Spleen (tissue), 11 donors: ENCODE measurements around the gene NPPA. TPM values are rescaled to one million over a fixed set of nuclear protein-coding genes. Genes with fewer than 3 reads are reported as not detected.
A peak's percentile ranks its signal among the peaks of the same experiment; 100 is the strongest.

Experiments
- DNase-seq: peaks from one replicate; pipeline ENCODE4 v3.0.0-alpha.2; 2020
- H3K27ac ChIP-seq, 8 donors: fragments of 200-600 bp; sonication (generic) in 7 of 8; 1 replicate in 4 of 8; 2 replicates in 4 of 8; pipeline versions ENCODE4 v1.5.0 to v1.8.0; 2016 to 2021; ENCODE audit warnings: inconsistent platforms in 4 of 8, mild to moderate bottlenecking in 4 of 8, moderate library complexity in 1 of 8
- H3K27me3 ChIP-seq, 7 donors: fragments of 200-600 bp; sonication (generic) in 6 of 7; replicated peaks in 1 of 7; 1 replicate in 4 of 7; 2 replicates in 3 of 7; pipeline versions ENCODE4 v1.5.0 to v1.8.0; 2016 to 2021; ENCODE audit warnings: inconsistent platforms in 3 of 7, mild to moderate bottlenecking in 1 of 7
- H3K36me3 ChIP-seq, 6 donors: fragments of 200-600 bp; sonication (generic) in 5 of 6; 1 replicate in 4 of 6; 2 replicates in 2 of 6; pipeline versions ENCODE4 v1.5.0 to v1.8.0; 2016 to 2021; ENCODE audit warnings: inconsistent platforms in 2 of 6
- H3K4me1 ChIP-seq, 6 donors: fragments of 200-600 bp; sonication (generic) in 5 of 6; 1 replicate in 3 of 6; 2 replicates in 3 of 6; pipeline versions ENCODE4 v1.5.0 to v1.8.0; 2016 to 2021; ENCODE audit warnings: inconsistent platforms in 3 of 6
- H3K4me3 ChIP-seq, 8 donors: fragments of 200-600 bp; sonication (generic) in 7 of 8; 1 replicate in 4 of 8; 2 replicates in 4 of 8; pipeline versions ENCODE4 v1.5.0 to v1.8.0; 2016 to 2021; ENCODE audit warnings: inconsistent platforms in 4 of 8, mild to moderate bottlenecking in 4 of 8, moderate library complexity in 2 of 8
- H3K9me3 ChIP-seq, 8 donors: fragments of 200-600 bp; sonication (generic) in 7 of 8; 1 replicate in 4 of 8; 2 replicates in 4 of 8; pipeline versions ENCODE4 v1.5.0 to v1.8.0; 2016 to 2021; ENCODE audit warnings: inconsistent platforms in 4 of 8
- CTCF ChIP-seq, 11 experiments: fragments of 200-600 bp in 7 of 11; fragments of 450-650 bp in 4 of 11; sonication (generic) in 4 of 11; IDR thresholded peaks in 8 of 11; conservative IDR thresholded peaks in 3 of 11; 1 replicate in 7 of 11; 2 replicates in 4 of 11; pipeline versions ENCODE4 v1.4.0 to v1.8.0; 2016 to 2021; ENCODE audit warnings: antibody characterized with exemption in 11 of 11, inconsistent platforms in 4 of 11, mild to moderate bottlenecking in 1 of 11
- POLR2A ChIP-seq, 3 donors: fragments of 450-650 bp; IDR thresholded peaks; one replicate each; pipeline ENCODE4 v1.5.1; 2017; ENCODE audit warnings: antibody characterized with exemption in 3 of 3, mild to moderate bottlenecking in 1 of 3
- POLR2AphosphoS5 ChIP-seq, 3 donors: sonication (generic); formaldehyde crosslinking; IDR thresholded peaks; one replicate each; pipeline ENCODE4 v1.5.1; 2017; ENCODE audit warnings: antibody characterized with exemption in 3 of 3
- WGBS, 5 donors: extraction: QIAGEN DNeasy Blood & Tissue Kit in 3 of 5; methylation state at CpG; one replicate each; pipeline versions ENCODE4 v1.1.5 to v1.1.7; 2013 to 2018; 5-methylcytosine and 5-hydroxymethylcytosine counted together
- intact Hi-C: fragments of 100-400 bp; cut with DNase I; formaldehyde crosslinking; loops from one replicate; pipeline ENCODE4 v1.15.0; 2023; ENCODE audit warnings: low total_unique reads
- polyA plus RNA-seq, 3 donors: library from polyadenylated mRNA; stranded (reverse); fragments of 200-250 nt; gene quantifications; one replicate each; pipeline ENCODE4 v1.2.1, GENCODE V29; 2013
- total RNA-seq, 7 donors: library from RNA; depleted of rRNA in 3 of 7; stranded (reverse); fragments of >200 nt in 3 of 7; fragmentation: NEBNext Ultra II Directional in 4 of 7; extraction: Animal tissue kit (Norgen Biotek cat#: 25700) in 4 of 7; gene quantifications; one replicate each; pipeline versions ENCODE4 v1.1.0 to v1.2.1, GENCODE V29; 2016 to 2021
- donor health status: healthy with polysubstance abuse.
- donor health status: DM: no; HTN: no; CAD: no; lungs with moderate emphysema.
- donor health status: DM: no; HTN: no; CAD: no.
- donor health status: Bipolar disorder and iron deficiency.
- donor health status: healthy.
- donor health status: DM: no; HTN: no; CAD: no.
- donor health status: DM: yes; HTN: yes; CAD: no.

NPPA gene
- total and polyA plus RNA-seq, 10 donors: 0.22 to 2.9 (median 1.4) TPM; not detected in 6

GRCh38 chr1:11841245-11842153 is 6.1 kb downstream of the NPPA start:
- H3K27ac ChIP-seq: peak overlapping the region in 6 of 8 donors; percentile 17 to 59 (median 51)

GRCh38 chr1:11839727-11840705 is 7.6 kb downstream of the NPPA start:
- H3K27me3 ChIP-seq: no peaks in the 10 kb centered on the region
- H3K4me1 ChIP-seq: peaks cover 17 to 44% (median 27%) of the 10 kb centered on the region in 6 donors
- peaks cover 10 to 98% (median 75%) of the 10 kb centered on the region in 6 donors for H3K36me3 ChIP-seq
- H3K27ac ChIP-seq: no peak overlapping the region
- no peaks in the 10 kb centered on the region for H3K9me3 ChIP-seq
- WGBS, 5 donors: 93 to 96% (median 95%) methylated on average over 19 to 20 of the region's 20 CpGs
- no peak overlapping the region for H3K4me3 ChIP-seq
- DNase-seq: no peak
- no peak for TF ChIP-seq CTCF (IDR thresholded peaks at IDR 0.05 in 8 of 11, conservative IDR thresholded peaks at IDR 0.05 in 3 of 11)
- no peak for TF ChIP-seq POLR2AphosphoS5 (IDR thresholded peaks at IDR 0.05)
- TF ChIP-seq POLR2A (IDR thresholded peaks at IDR 0.05): no peak
- intact Hi-C loops: loop anchor here (5.0 kb wide), 1 partner anchor 52 kb away; no protein-coding TSS in a partner anchor

More at GRCh38 chr1:11841245-11842153, 6.1 kb downstream of the NPPA start:
- no peaks in the 10 kb centered on the region for H3K27me3 ChIP-seq
- no peak overlapping the region for H3K4me3 ChIP-seq
- H3K9me3 ChIP-seq: no peaks in the 10 kb centered on the region
- no peak for TF ChIP-seq CTCF (IDR thresholded peaks at IDR 0.05 in 8 of 11, conservative IDR thresholded peaks at IDR 0.05 in 3 of 11)
- TF ChIP-seq POLR2AphosphoS5 (IDR thresholded peaks at IDR 0.05): peak in 1 of 3 donors; percentile 29
- intact Hi-C loops: no loop called here
- no peak for DNase-seq
- H3K4me1 ChIP-seq: peaks cover 17 to 44% (median 27%) of the 10 kb centered on the region in 6 donors
- H3K36me3 ChIP-seq: peaks cover 10 to 98% (median 60%) of the 10 kb centered on the region in 6 donors
- 63 to 78% (median 67%) methylated on average over 17 of the region's 17 CpGs for WGBS, 5 donors

GRCh38 chr1:11838349-11839272 is 9.0 kb downstream of the NPPA start:
- peak; percentile 94 for DNase-seq
- 64 to 69% (median 66%) methylated on average over 38 to 40 of the region's 40 CpGs for WGBS, 5 donors
- H3K36me3 ChIP-seq: peaks cover 15 to 98% (median 82%) of the 10 kb centered on the region in 6 donors
- H3K9me3 ChIP-seq: no peaks in the 10 kb centered on the region
- intact Hi-C loops: loop anchor here (5.0 kb wide), 1 partner anchor 54 kb away; no protein-coding TSS in a partner anchor
- no peak overlapping the region for H3K4me3 ChIP-seq
- TF ChIP-seq POLR2AphosphoS5 (IDR thresholded peaks at IDR 0.05) (peak; percentile 65 to 74 (median 70)), POLR2A (IDR thresholded peaks at IDR 0.05) (no peak), CTCF (IDR thresholded peaks at IDR 0.05 in 8 of 11, conservative IDR thresholded peaks at IDR 0.05 in 3 of 11) (peak; percentile 88 to 98 (median 94))
- H3K4me1 ChIP-seq: peaks cover 17 to 37% (median 26%) of the 10 kb centered on the region in 6 donors
- H3K27me3 ChIP-seq: no peaks in the 10 kb centered on the region
- H3K27ac ChIP-seq: no peak overlapping the region
